ENCODE results near the gene PIK3R1. TPM values are rescaled to one million over a fixed set of nuclear protein-coding genes. Genes with fewer than 3 reads are reported as not detected.

Gene PIK3R1
- total RNA-seq, 2 donors from 2014 or later, result 65.2 to 172 TPM

GRCh38 chr5:68285075-68285840 is 69.7 kb downstream of the PIK3R1 start:
- intact Hi-C loops (cut with DNase I), result loop anchor here (5.0 kb wide), 1 partner anchor 172 kb away; no protein-coding TSS in a partner anchor
- DNase-seq (ENCODE audit: low spot score), result no peak

GRCh38 chr5:68285851-68286611 is 70.5 kb downstream of the PIK3R1 start:
- DNase-seq (ENCODE audit: low spot score), result no peak
- intact Hi-C loops (cut with DNase I), result loop anchor here (2.0 to 5.0 kb wide), 2 partner anchors 171 to 677 kb away; no protein-coding TSS in a partner anchor

- intact Hi-C loops (cut with DNase I), result loop anchor here (2.0 to 5.0 kb wide), 2 partner anchors 171 to 676 kb away; no protein-coding TSS in a partner anchor
Observed at GRCh38 chr5:68286612-68286912, 71.0 kb downstream of the PIK3R1 start.

GRCh38 chr5:68287631-68287975 is 72.0 kb downstream of the PIK3R1 start:
- intact Hi-C loops (cut with DNase I), result loop anchor here (2.0 to 5.0 kb wide), 2 partner anchors 170 to 675 kb away; no protein-coding TSS in a partner anchor
- DNase-seq (ENCODE audit: low spot score), result no peak

More at GRCh38 chr5:68286612-68286912, 71.0 kb downstream of the PIK3R1 start:
- no peak for DNase-seq (ENCODE audit: low spot score)

- intact Hi-C loops (cut with DNase I), result loop anchor here (2.0 to 5.0 kb wide), 2 partner anchors 169 to 675 kb away; no protein-coding TSS in a partner anchor
- peak; percentile 87 for DNase-seq (ENCODE audit: low spot score)
Observed at GRCh38 chr5:68287976-68288706, 72.6 kb downstream of the PIK3R1 start.

- intact Hi-C loops (cut with DNase I), result loop anchor here (5.0 kb wide), 1 partner anchor 169 kb away; no protein-coding TSS in a partner anchor
- no peak for DNase-seq (ENCODE audit: low spot score)
Observed at GRCh38 chr5:68288707-68289134, 73.2 kb downstream of the PIK3R1 start.

GRCh38 chr5:68289498-68289897 is 73.9 kb downstream of the PIK3R1 start:
- no peak for DNase-seq (ENCODE audit: low spot score)
- intact Hi-C loops (cut with DNase I), result loop anchor here (5.0 kb wide), 1 partner anchor 168 kb away; no protein-coding TSS in a partner anchor

- intact Hi-C loops (cut with DNase I), result loop anchor here in 1 of 2 donors (10.0 kb wide), 1 partner anchor 385 kb away; no protein-coding TSS in a partner anchor
Observed at GRCh38 chr5:68290260-68290674, 74.7 kb downstream of the PIK3R1 start.

GRCh38 chr5:68290847-68291246 is 75.3 kb downstream of the PIK3R1 start:
- intact Hi-C loops (cut with DNase I), result loop anchor here in 1 of 2 donors (10.0 kb wide), 1 partner anchor 384 kb away; no protein-coding TSS in a partner anchor
- no peak for DNase-seq (ENCODE audit: low spot score)

More at GRCh38 chr5:68290260-68290674, 74.7 kb downstream of the PIK3R1 start:
- no peak for DNase-seq (ENCODE audit: low spot score)

GRCh38 chr5:68292316-68292715 is 76.8 kb downstream of the PIK3R1 start:
- no peak for DNase-seq (ENCODE audit: low spot score)
- intact Hi-C loops (cut with DNase I), result loop anchor here in 1 of 2 donors (10.0 kb wide), 1 partner anchor 382 kb away; no protein-coding TSS in a partner anchor

GRCh38 chr5:68295772-68296171 is 80.2 kb downstream of the PIK3R1 start:
- intact Hi-C loops (cut with DNase I), result loop anchor here in 1 of 2 donors (10.0 kb wide), 1 partner anchor 379 kb away; no protein-coding TSS in a partner anchor
- DNase-seq (ENCODE audit: low spot score), result no peak

GRCh38 chr5:68296895-68297294 is 81.3 kb downstream of the PIK3R1 start:
- DNase-seq (ENCODE audit: low spot score), result no peak
- intact Hi-C loops (cut with DNase I), result loop anchor here in 1 of 2 donors (10.0 kb wide), 1 partner anchor 378 kb away; no protein-coding TSS in a partner anchor

- DNase-seq (ENCODE audit: low spot score), result no peak
- intact Hi-C loops (cut with DNase I), result loop anchor here in 1 of 2 donors (10.0 kb wide), 1 partner anchor 377 kb away; no protein-coding TSS in a partner anchor
Observed at GRCh38 chr5:68297656-68298055, 82.1 kb downstream of the PIK3R1 start.

GRCh38 chr5:68298479-68298878 is 82.9 kb downstream of the PIK3R1 start:
- DNase-seq (ENCODE audit: low spot score), result no peak
- intact Hi-C loops (cut with DNase I), result loop anchor here in 1 of 2 donors (10.0 kb wide), 1 partner anchor 376 kb away; no protein-coding TSS in a partner anchor

- intact Hi-C loops (cut with DNase I), result loop anchor here in 1 of 2 donors (10.0 kb wide), 1 partner anchor 376 kb away; no protein-coding TSS in a partner anchor
Observed at GRCh38 chr5:68299105-68299504, 83.5 kb downstream of the PIK3R1 start.

GRCh38 chr5:68299575-68299974 is 84.0 kb downstream of the PIK3R1 start:
- intact Hi-C loops (cut with DNase I), result loop anchor here in 1 of 2 donors (10.0 kb wide), 1 partner anchor 375 kb away; no protein-coding TSS in a partner anchor
- no peak for DNase-seq (ENCODE audit: low spot score)

More at GRCh38 chr5:68299105-68299504, 83.5 kb downstream of the PIK3R1 start:
- no peak for DNase-seq (ENCODE audit: low spot score)

- intact Hi-C loops (cut with DNase I), result no loop called here
- DNase-seq (ENCODE audit: low spot score), result no peak
Observed at GRCh38 chr5:68303038-68303738, 87.6 kb downstream of the PIK3R1 start.

Data from posterior vena cava (tissue), 2 donors.